Frontal cortex (tissue), 4 donors: ENCODE results near the gene ZNF613. TPM values are rescaled to one million over a fixed set of nuclear protein-coding genes. Genes with fewer than 3 reads are reported as not detected.
"Not testable (repeated sequence)": the region's sequence is repeated elsewhere in the genome, so short reads cannot be mapped to it uniquely, and the experiment has no call there.

Experiments used
- DNase-seq, 2 donors: peaks; one replicate each; pipeline ENCODE4 v3.0.0; 2012; ENCODE audit warnings: low spot score in 2 of 2
- FAIRE-seq: peaks from 2 replicates; lab custom pipeline; 2012; peaks lifted over from hg19 to GRCh38; lab: Jason Lieb, UNC
- total RNA-seq: library from RNA; depleted of rRNA; stranded (reverse); fragments of >200 nt; gene quantifications from one replicate; pipeline ENCODE4 v1.2.3, GENCODE V29; 2014
- donor health status: control.
- donor health status: control.
- donor health status: control.

The ZNF613 gene
- total RNA-seq, 1 donor from 2014 or later = 10.6 TPM

- FAIRE-seq = no peak
- no peak for DNase-seq
Observed at GRCh38 chr19:51931921-51932320, 4.6 kb downstream of the ZNF613 start.

- no peak for FAIRE-seq
- DNase-seq = no peak
Observed at GRCh38 chr19:51938936-51939335, 11.7 kb downstream of the ZNF613 start.

- DNase-seq = no peak
- FAIRE-seq = no peak
Observed at GRCh38 chr19:51944798-51945552, 17.7 kb downstream of the ZNF613 start.

- no peak for FAIRE-seq
Observed at GRCh38 chr19:51946602-51947001, 19.3 kb downstream of the ZNF613 start.

GRCh38 chr19:51948975-51949374, 21.7 kb downstream of the ZNF613 start:
- peak; percentile 31 to 38 for DNase-seq

More at GRCh38 chr19:51946602-51947001, 19.3 kb downstream of the ZNF613 start:
- no peak for DNase-seq

GRCh38 chr19:51957846-51958245, 30.6 kb downstream of the ZNF613 start:
- FAIRE-seq, DNase-seq: not testable (repeated sequence)

More at GRCh38 chr19:51948975-51949374, 21.7 kb downstream of the ZNF613 start:
- no peak for FAIRE-seq

DNA sequence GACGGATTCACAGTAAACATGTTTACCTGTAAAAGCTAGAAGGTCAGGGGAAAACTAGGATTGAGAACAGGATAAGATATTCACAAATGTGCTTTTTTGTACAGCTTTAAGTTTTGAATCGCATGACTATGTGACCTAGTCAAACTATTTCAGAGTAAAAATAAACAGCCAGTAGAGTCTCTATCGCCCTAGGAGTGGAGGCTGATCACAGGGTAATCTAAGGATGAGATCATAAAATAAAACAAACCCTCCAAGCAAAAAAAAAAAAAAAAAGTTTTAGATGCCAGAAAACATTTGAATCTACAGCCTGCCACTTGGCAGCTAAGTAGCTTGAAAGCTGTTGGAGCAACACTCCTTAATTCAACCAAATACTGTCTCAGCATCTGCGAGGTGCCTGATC, 32.5 kb downstream of the ZNF613 start:
- DNase-seq (no peak), FAIRE-seq (no peak)

- not testable (repeated sequence) for DNase-seq, FAIRE-seq
Observed at GRCh38 chr19:51960621-51961233, 33.5 kb downstream of the ZNF613 start.

- FAIRE-seq (no peak), DNase-seq (no peak)
Observed at GRCh38 chr19:51965583-51965982, 38.3 kb downstream of the ZNF613 start.

GRCh38 chr19:51970718-51971117, 43.4 kb downstream of the ZNF613 start:
- DNase-seq (no peak), FAIRE-seq (no peak)

- DNase-seq (no peak), FAIRE-seq (no peak)
Observed at GRCh38 chr19:51971624-51972023, 44.4 kb downstream of the ZNF613 start.

DNA sequence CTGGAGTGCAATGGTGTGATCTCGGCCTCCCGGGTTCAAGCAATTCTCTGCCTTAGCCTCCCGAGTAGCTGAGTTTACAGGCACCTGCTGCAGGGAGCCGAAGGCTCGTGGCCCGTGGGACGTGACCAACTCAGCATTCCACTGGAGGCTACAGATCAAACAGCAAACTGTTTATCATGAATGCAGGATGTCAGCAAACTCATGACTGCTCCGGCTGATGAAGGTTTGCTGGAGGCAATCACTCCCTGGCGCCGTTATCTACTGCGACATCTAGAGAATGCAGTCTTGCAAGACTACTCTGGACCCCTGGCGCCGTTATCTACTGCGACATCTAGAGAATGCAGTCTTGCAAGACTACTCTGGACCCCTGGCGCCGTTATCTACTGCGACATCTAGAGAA, 48.5 kb downstream of the ZNF613 start:
- not testable (repeated sequence) for FAIRE-seq

GRCh38 chr19:51976852-51977251, 49.6 kb downstream of the ZNF613 start:
- DNase-seq (no peak), FAIRE-seq (no peak)

More for the DNA sequence above, 48.5 kb downstream of the ZNF613 start:
- not testable (repeated sequence) for DNase-seq

- FAIRE-seq = no peak
- DNase-seq = no peak
Observed at GRCh38 chr19:51977346-51977745, 50.1 kb downstream of the ZNF613 start.

- DNase-seq = no peak
Observed at GRCh38 chr19:51978882-51979281, 51.6 kb downstream of the ZNF613 start.

GRCh38 chr19:51980116-51980736, 53.0 kb downstream of the ZNF613 start:
- no peak for FAIRE-seq
- DNase-seq = no peak

More at GRCh38 chr19:51978882-51979281, 51.6 kb downstream of the ZNF613 start:
- FAIRE-seq = no peak

- not testable (repeated sequence) for FAIRE-seq
Observed at GRCh38 chr19:51980926-51981325, 53.7 kb downstream of the ZNF613 start.

GRCh38 chr19:51983361-51983760, 56.1 kb downstream of the ZNF613 start:
- FAIRE-seq (no peak), DNase-seq (no peak)

More at GRCh38 chr19:51980926-51981325, 53.7 kb downstream of the ZNF613 start:
- not testable (repeated sequence) for DNase-seq

DNA sequence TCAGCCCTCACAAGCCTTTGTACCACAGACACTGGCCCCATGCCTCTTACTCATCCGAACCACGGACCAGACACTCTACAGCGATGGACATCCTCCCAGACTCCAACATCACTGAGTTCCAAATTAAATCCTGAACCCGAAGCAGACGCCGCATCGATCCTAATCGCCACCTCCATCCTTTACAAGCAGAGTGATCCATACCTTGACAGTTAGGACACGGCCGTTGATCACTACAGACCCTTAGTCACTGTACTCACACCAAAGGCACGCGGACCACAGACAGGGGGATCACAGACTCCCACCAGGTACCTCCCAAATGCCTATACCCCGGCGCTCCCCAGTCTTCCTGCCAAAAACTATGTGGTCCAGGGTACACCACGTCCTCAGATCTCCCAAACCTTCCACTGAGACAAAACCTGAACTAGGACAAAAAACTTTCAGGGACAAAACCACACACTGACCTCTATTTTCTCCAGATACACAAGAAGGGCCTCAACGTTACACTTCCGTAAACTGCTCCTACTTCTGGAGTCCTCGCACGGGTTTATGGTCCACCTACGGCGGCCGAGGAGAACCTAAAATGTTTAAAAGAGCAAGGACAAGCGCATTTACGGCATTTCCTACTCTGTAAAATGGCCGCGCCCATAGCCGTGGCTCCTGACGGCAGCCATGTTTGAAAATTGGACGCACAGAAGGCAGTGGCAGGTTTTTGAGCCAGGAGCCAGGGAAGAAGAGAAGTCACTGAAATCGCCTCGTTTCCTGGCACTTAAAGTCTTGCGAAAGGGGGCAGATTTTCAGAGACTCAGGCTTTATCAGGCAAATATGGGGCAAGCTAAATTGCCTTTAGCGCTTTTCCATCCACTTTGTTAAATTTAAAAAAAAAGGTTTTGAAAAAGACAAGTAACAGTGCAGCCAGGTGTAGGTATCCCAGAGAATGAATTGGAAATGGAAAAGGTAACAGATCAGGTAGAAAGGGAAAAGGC, 59.3 kb downstream of the ZNF613 start, which contains the start of gene ZNF350:
Gene ZNF350 (minus strand): TSS at position 532 of the 983 bp plus-strand sequence. CDS start 12,480 bp downstream, outside the sequence.
- peak; percentile 13 for FAIRE-seq
- peak; percentile 64 to 74 for DNase-seq
